GM23338 (cell line): ENCODE measurements around the gene ATP1A4.

ENCODE experiments used
- CREB1 ChIP-seq: fragments of 250-450 bp; sonication (Bioruptor Pico); IDR thresholded peaks from 2 replicates; pipeline ENCODE4 v1.5.0; 2020; ENCODE audit warnings: low read depth, mild to moderate bottlenecking, moderate library complexity
- CTCF ChIP-seq, 2 experiments: fragments of 200-600 bp in 1 of 2; sonication (generic) in 1 of 2; conservative IDR thresholded peaks; 2 replicates each; pipeline versions ENCODE4 v1.5.1 to v1.6.1; 2016 to 2017; ENCODE audit warnings: antibody characterized with exemption in 2 of 2, low read depth in 2 of 2, mild to moderate bottlenecking in 2 of 2, moderate library complexity in 1 of 2
- ETS1 ChIP-seq: IDR thresholded peaks from 2 replicates; pipeline ENCODE4 v1.6.1; 2016; ENCODE audit warnings: antibody characterized with exemption
- EZH2 ChIP-seq: fragments of 200-600 bp; sonication (generic); IDR thresholded peaks from one replicate; pipeline ENCODE4 v1.8.0; 2017; ENCODE audit warnings: antibody characterized with exemption, mild to moderate bottlenecking, low read depth; ENCODE audit not compliant: unreplicated experiment
- EZH2phosphoT487 ChIP-seq: fragments of 200-600 bp; sonication (generic); IDR thresholded peaks from one replicate; pipeline ENCODE4 v1.8.1; 2018; ENCODE audit warnings: antibody characterized with exemption; ENCODE audit not compliant: unreplicated experiment
- JUNB ChIP-seq: IDR thresholded peaks from one replicate; pipeline ENCODE4 v1.6.1; 2016; ENCODE audit warnings: antibody characterized with exemption; ENCODE audit not compliant: unreplicated experiment
- POLR2AphosphoS5 ChIP-seq: IDR thresholded peaks from 2 replicates; pipeline ENCODE4 v1.6.1; 2016; ENCODE audit warnings: antibody characterized with exemption, low read depth
- REST ChIP-seq: IDR thresholded peaks from one replicate; pipeline ENCODE4 v1.6.1; 2018; ENCODE audit warnings: antibody characterized with exemption; ENCODE audit not compliant: unreplicated experiment
- ZNF462 ChIP-seq: fragments of 250-450 bp; sonication (Bioruptor Pico); IDR thresholded peaks from 2 replicates; pipeline ENCODE4 v1.5.0; 2020; ENCODE audit warnings: mild to moderate bottlenecking, moderate library complexity

- TF ChIP-seq CTCF (conservative IDR thresholded peaks at IDR 0.05; ENCODE audit: low read depth in 2 of 2): no peak
- no peak for TF ChIP-seq POLR2AphosphoS5
- TF ChIP-seq EZH2: no peak
- TF ChIP-seq REST: no peak
- TF ChIP-seq CREB1 (CRISPR knock-in tag): no peak
- TF ChIP-seq EZH2phosphoT487: no peak
- no peak for TF ChIP-seq ZNF462 (CRISPR knock-in tag)
- TF ChIP-seq JUNB: no peak
- TF ChIP-seq ETS1: no peak
Observed at GRCh38 chr1:160177667-160178066, 26.3 kb downstream of the ATP1A4 start.
